Epithelial cell of proximal tubule (primary cell): ENCODE data around the gene PTEN. TPM values are rescaled to one million over a fixed set of nuclear protein-coding genes. Genes with fewer than 3 reads are reported as not detected.

Source experiments
- DNase-seq: peaks from one replicate; pipeline ENCODE4 v3.0.0-alpha.2; 2011; ENCODE audit warnings: low read depth
- H3K4me3 ChIP-seq: 2 replicates; pipeline ENCODE4 v1.5.1; 2011; ENCODE audit warnings: low read depth, mild to moderate bottlenecking, low read length
- total RNA-seq: library from RNA; depleted of rRNA; stranded (reverse); fragments of >200 nt; gene quantifications from 2 replicates; pipeline ENCODE4 v1.2.3, GENCODE V29; 2015
- TF ChIP-seq, protein P1 (sequence below): conservative IDR thresholded peaks from 2 replicates; pipeline ENCODE4 v1.5.1; 2012; ENCODE audit warnings: low read depth, mild to moderate bottlenecking, low read length

The PTEN gene
- total RNA-seq, 1 donor from 2014 or later = 33.4 TPM

DNA sequence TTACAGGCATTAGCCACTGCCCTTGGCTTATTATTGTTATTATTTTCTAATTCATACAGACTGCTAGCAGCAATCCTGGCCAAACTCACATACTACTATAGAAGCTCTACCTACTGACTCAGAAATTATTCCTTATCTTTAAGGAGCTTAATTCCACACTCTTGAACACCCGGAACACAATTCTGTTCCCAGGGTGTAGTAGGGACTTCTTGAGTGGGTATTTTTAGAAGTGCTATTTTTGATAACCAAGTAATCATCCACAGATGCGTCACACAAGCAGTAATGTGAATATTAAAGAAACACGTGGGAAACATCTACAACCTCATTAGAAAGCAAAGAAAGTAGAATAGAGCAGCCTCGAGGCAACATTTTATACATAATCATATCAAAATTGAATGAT lies 149.2 kb downstream of the PTEN start:
- no peak for DNase-seq
- TF ChIP-seq, protein P1, sequence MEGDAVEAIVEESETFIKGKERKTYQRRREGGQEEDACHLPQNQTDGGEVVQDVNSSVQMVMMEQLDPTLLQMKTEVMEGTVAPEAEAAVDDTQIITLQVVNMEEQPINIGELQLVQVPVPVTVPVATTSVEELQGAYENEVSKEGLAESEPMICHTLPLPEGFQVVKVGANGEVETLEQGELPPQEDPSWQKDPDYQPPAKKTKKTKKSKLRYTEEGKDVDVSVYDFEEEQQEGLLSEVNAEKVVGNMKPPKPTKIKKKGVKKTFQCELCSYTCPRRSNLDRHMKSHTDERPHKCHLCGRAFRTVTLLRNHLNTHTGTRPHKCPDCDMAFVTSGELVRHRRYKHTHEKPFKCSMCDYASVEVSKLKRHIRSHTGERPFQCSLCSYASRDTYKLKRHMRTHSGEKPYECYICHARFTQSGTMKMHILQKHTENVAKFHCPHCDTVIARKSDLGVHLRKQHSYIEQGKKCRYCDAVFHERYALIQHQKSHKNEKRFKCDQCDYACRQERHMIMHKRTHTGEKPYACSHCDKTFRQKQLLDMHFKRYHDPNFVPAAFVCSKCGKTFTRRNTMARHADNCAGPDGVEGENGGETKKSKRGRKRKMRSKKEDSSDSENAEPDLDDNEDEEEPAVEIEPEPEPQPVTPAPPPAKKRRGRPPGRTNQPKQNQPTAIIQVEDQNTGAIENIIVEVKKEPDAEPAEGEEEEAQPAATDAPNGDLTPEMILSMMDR = no peak
- no peak overlapping the region for H3K4me3 ChIP-seq

DNA sequence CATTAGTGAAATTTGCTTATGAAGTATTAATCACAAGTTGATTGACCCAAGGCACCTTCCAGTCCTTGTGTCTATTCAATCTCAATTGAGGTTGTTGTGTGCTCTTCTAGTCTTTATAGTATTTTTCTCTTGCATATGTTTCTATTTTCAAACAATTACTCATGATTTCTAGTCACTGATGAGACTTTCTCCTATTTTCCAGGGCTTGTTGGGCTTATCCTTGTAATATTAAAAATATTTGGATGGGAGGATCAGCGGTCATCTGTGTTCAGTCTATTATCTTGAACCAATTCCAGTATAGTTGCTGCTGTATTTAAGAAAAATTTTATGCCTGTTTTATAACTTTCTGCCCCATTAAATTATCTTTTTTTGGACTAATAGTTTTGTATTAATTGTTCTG lies 154.4 kb downstream of the PTEN start:
- DNase-seq = no peak
- no peak overlapping the region for H3K4me3 ChIP-seq
- TF ChIP-seq, protein P1 = no peak

DNA sequence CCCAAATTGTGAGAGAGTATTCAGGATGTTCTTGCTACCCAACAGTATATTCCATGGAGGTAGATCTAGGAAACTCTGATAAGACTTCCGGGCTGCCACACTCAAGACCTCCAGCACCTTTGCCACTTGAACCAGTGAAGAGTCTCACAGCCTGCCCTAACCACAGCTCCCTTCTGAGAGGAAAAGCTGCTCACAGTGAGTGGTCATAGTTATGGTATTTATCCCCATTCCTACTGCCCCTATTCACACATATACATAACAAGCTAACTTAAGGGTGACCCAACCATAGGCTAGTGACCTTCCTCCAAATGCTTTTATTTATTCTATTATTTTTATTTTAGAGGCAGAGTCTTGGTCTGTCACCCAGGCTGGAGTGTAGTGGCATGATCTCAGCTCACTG lies 156.3 kb downstream of the PTEN start:
- DNase-seq = no peak
- H3K4me3 ChIP-seq = no peak overlapping the region
- TF ChIP-seq, protein P1 = no peak

Other genes starting within 250 kb of the PTEN start
- gene PAPSS2, start 203.7 kb upstream of the PTEN start, total RNA-seq = 15.6 and 24.4 TPM in 2 replicates
- 24.5 and 24.8 TPM in 2 replicates for gene ATAD1, start 45.4 kb upstream of the PTEN start, total RNA-seq
- gene KLLN, start 92 bp upstream of the PTEN start, total RNA-seq = 0.06 and 0.36 TPM in 2 replicates